OCI-LY3 (cell line): ENCODE results near the gene NARS2.

Experiments used
- EZH2phosphoT487 ChIP-seq: fragments of 200-600 bp; shearing (Covaris generic); IDR thresholded peaks from 2 replicates; pipeline ENCODE4 v1.6.1; 2018; ENCODE audit warnings: antibody characterized with exemption, mixed run types, low read depth
- TF ChIP-seq, protein P1 (sequence below): fragments of 200-600, 300-600 bp; sonication (generic); IDR thresholded peaks from 2 replicates; pipeline ENCODE4 v1.5.1; 2014; ENCODE audit warnings: antibody characterized with exemption, low read length, low read depth

DNA sequence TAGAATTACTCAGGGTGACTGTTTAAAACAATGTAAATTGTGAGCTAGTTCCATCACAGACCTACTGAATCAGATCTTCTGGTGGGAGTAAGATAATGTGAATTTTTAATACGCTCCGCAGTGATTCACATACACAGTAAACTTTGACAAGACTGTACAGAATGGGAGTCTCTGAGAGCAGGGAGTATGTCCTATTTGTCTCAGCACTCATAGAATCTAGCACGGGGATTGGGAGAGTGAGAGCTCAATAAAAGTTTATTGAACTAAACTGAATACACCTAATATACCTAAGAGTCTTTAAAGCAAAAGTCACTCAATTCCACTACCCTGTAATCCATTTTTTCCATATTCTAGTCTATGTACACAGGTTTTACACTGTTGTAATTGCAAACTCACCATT is 145.9 kb downstream of the NARS2 start:
- TF ChIP-seq, protein P1, sequence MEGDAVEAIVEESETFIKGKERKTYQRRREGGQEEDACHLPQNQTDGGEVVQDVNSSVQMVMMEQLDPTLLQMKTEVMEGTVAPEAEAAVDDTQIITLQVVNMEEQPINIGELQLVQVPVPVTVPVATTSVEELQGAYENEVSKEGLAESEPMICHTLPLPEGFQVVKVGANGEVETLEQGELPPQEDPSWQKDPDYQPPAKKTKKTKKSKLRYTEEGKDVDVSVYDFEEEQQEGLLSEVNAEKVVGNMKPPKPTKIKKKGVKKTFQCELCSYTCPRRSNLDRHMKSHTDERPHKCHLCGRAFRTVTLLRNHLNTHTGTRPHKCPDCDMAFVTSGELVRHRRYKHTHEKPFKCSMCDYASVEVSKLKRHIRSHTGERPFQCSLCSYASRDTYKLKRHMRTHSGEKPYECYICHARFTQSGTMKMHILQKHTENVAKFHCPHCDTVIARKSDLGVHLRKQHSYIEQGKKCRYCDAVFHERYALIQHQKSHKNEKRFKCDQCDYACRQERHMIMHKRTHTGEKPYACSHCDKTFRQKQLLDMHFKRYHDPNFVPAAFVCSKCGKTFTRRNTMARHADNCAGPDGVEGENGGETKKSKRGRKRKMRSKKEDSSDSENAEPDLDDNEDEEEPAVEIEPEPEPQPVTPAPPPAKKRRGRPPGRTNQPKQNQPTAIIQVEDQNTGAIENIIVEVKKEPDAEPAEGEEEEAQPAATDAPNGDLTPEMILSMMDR, result no peak
- TF ChIP-seq EZH2phosphoT487, result no peak
